HG02885 (cell line): ENCODE data around the gene RGS18.
"Not testable (repeated sequence)": the region's sequence is repeated elsewhere in the genome, so short reads cannot be mapped to it uniquely, and the experiment has no call there.

Experiments
- ATAC-seq: cut with Tn5 transposase; IDR thresholded peaks from one replicate; pipeline ENCODE4 v1.9.1; 2021; ENCODE audit warnings: mild to moderate bottlenecking; ENCODE audit not compliant: unreplicated experiment, poor library complexity

The RGS18 gene

GRCh38 chr1:192162376-192162775 lies 4.1 kb downstream of the RGS18 start:
- no peak for ATAC-seq

GRCh38 chr1:192165002-192165401 lies 6.7 kb downstream of the RGS18 start:
- ATAC-seq: not testable (repeated sequence)

- ATAC-seq: no peak
These were observed 8.7 kb downstream of the RGS18 start for GRCh38 chr1:192167011-192167410.

GRCh38 chr1:192167911-192168700 lies 9.8 kb downstream of the RGS18 start:
- ATAC-seq: no peak

GRCh38 chr1:192168964-192169363 lies 10.7 kb downstream of the RGS18 start:
- ATAC-seq: no peak

GRCh38 chr1:192170196-192170984 lies 12.1 kb downstream of the RGS18 start:
- ATAC-seq: no peak

GRCh38 chr1:192171123-192171522 lies 12.9 kb downstream of the RGS18 start:
- ATAC-seq: no peak

GRCh38 chr1:192175971-192176370 lies 17.7 kb downstream of the RGS18 start:
- no peak for ATAC-seq

- no peak for ATAC-seq
These were observed 25.5 kb downstream of the RGS18 start for GRCh38 chr1:192183788-192184187.

GRCh38 chr1:192186197-192186596 lies 27.9 kb downstream of the RGS18 start:
- ATAC-seq: no peak

- ATAC-seq: no peak
These were observed 31.8 kb downstream of the RGS18 start for GRCh38 chr1:192190066-192190465.

DNA sequence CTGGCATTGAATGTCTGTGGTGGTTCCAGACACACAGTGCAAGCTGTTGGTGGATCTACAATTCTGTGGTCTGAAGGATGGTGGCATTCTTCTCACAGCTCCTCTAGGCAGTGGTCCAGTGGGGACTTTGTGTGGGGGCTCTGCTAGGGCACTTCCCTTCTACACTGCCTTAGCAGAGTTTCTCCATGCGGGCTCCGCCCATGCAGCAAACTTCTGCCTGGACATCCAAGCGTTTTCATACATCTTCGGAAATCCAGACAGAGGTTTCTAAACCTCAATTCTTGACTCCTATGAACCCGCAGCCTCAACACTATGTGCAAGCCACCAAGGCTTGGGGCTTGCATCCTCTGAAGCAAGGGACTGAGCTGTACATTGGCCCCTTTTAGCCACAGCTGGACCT lies 43.0 kb downstream of the RGS18 start:
- no peak for ATAC-seq

DNA sequence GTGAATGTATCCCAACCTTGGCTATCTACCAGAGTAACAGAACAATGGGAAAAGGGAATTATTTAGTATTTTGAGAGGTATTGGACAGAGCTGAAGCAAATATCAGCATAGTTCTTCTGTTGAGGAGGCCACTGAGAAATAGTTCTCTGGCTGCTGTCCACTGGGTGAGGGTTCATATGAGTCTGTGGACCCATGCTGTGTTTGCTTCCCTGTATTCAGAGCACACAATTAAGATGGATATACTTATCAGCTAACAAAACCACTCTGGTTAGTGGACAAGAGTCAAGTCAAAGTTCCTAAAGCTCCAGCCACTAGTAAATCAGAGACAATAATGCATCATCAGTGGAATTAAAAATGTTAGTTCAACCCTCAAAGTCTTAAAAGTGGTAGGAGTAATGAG lies 66.1 kb downstream of the RGS18 start:
- no peak for ATAC-seq

DNA sequence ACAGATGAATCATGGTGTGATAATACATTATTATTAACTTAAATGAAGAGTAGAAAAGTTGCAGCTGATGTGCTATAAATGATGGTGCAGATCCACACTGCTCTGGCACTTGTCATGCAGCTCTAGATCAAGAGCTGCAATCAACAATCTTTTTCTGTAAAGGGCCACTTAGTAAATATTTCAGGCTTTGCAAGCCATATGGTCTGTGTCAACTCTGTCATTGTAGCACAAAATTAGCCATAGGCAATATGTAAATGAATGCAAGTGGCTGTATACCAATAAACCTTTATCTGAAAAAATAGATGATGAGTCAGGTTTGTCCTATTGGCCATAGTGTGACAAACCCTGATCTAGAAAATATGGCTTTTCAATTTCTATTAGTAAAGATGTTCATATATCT lies 66.6 kb downstream of the RGS18 start:
- no peak for ATAC-seq

DNA sequence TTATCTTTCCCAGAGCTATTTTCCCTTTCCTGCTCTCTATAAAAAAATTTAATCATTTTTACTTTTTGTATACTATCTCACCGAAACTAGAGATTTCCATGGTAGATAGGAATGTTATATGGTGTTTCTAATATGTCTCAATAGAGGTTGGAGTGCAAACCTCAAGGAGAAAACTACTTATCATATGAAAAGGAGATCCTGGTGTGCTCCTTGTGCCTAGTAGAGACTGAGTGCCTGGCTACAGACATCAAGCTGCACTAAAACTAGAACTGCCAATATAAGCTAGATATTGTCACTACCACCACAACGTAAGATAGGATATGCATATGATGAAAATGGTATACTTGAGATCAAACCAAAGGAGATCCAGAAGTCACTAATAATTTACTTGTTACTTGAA lies 67.0 kb downstream of the RGS18 start:
- ATAC-seq: no peak

GRCh38 chr1:192225703-192226102 lies 67.4 kb downstream of the RGS18 start:
- no peak for ATAC-seq

- ATAC-seq: no peak
These were observed 69.1 kb downstream of the RGS18 start for GRCh38 chr1:192227330-192227729.

- ATAC-seq: not testable (repeated sequence)
These were observed 69.7 kb downstream of the RGS18 start for GRCh38 chr1:192227980-192228379.

- no peak for ATAC-seq
These were observed 74.7 kb downstream of the RGS18 start for GRCh38 chr1:192232817-192233417.

DNA sequence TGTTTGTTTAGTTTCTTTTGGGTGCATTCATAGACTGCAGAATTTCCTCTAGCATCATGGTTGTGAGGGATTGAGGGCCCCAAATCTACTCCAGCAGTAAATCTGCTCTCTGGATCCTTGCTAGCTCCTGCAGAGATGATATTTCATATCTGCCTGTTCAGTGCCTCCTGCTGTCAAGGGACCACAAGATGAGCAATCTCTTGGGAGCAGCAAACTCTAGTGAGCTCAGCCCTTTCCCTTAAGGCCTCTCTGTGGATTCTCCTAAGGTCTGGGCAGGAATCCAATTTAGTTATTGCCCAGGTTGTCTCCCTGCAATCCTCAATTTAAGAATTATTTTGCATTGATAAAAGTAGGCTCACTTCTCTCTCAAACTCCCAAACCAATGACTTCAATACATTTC lies 76.9 kb downstream of the RGS18 start:
- no peak for ATAC-seq
